IMR-90 (cell line): Measurements from ENCODE around the gene MAS1.

ENCODE experiments used
- CEBPB ChIP-seq: IDR thresholded peaks from 2 replicates; pipeline ENCODE4 v1.6.1; 2012; ENCODE audit warnings: low read depth, low read length, improper control_type of control experiment
- CTCF ChIP-seq: conservative IDR thresholded peaks from 2 replicates; pipeline ENCODE4 v1.5.1; 2012; ENCODE audit warnings: mild to moderate bottlenecking, low read depth, low read length, improper control_type of control experiment
- ELK1 ChIP-seq: fragments of 150-350 bp; IDR thresholded peaks from 2 replicates; pipeline ENCODE4 v1.6.1; 2016; ENCODE audit warnings: low read depth, mild to moderate bottlenecking, low read length, moderate library complexity, borderline replicate concordance
- POLR2A ChIP-seq: IDR thresholded peaks from 2 replicates; pipeline ENCODE4 v1.6.1; 2012; ENCODE audit warnings: mild to moderate bottlenecking, low read depth, low read length
- RCOR1 ChIP-seq: IDR thresholded peaks from 2 replicates; pipeline ENCODE4 v1.6.1; 2012; ENCODE audit warnings: mild to moderate bottlenecking, low read length, improper control_type of control experiment; ENCODE audit not compliant: insufficient replicate concordance
- SMC3 ChIP-seq: fragments of 150-350 bp; IDR thresholded peaks from 2 replicates; pipeline ENCODE4 v1.6.1; 2016; ENCODE audit warnings: low read depth, mild to moderate bottlenecking, antibody characterized with exemption, low read length, moderate library complexity

GRCh38 chr6:159854959-159855358, 35.8 kb upstream of the MAS1 start:
- TF ChIP-seq CTCF: no peak
- TF ChIP-seq POLR2A: no peak
- TF ChIP-seq SMC3: no peak
- no peak for TF ChIP-seq RCOR1
- TF ChIP-seq CEBPB: no peak
- no peak for TF ChIP-seq ELK1
